GM12891 (cell line): ENCODE measurements around the gene S100A10.

Experiments used
- DNase-seq: peaks from one replicate; pipeline ENCODE4 v3.0.0; 2011; ENCODE audit warnings: low spot score; ENCODE audit not compliant: insufficient read length
- FAIRE-seq: peaks from 2 replicates; lab custom pipeline; 2011; peaks lifted over from hg19 to GRCh38; lab: Jason Lieb, UNC
- PAX5 ChIP-seq: IDR thresholded peaks from 2 replicates; pipeline ENCODE4 v1.6.1; 2011; ENCODE audit warnings: low read length, moderate library complexity, mild to moderate bottlenecking; ENCODE audit not compliant: insufficient read depth, severe bottlenecking
- POLR2A ChIP-seq: IDR thresholded peaks from 2 replicates; pipeline ENCODE4 v1.6.1; 2011; ENCODE audit warnings: low read depth, low read length, control low read depth
- POLR2AphosphoS5 ChIP-seq: IDR thresholded peaks from 2 replicates; pipeline ENCODE4 v1.6.1; 2011; ENCODE audit warnings: low read depth, low read length, control low read depth
- POU2F2 ChIP-seq: IDR thresholded peaks from 2 replicates; pipeline ENCODE4 v1.6.1; 2011; ENCODE audit warnings: low read depth, mild to moderate bottlenecking, control low read depth, low read length, moderate library complexity
- SPI1 ChIP-seq: IDR thresholded peaks from 2 replicates; pipeline ENCODE4 v1.6.1; 2011; ENCODE audit warnings: low read depth, low read length, control low read depth
- TAF1 ChIP-seq: IDR thresholded peaks from 2 replicates; pipeline ENCODE4 v1.6.1; 2011; ENCODE audit warnings: low read depth, low read length, control low read depth

Gene S100A10

DNA sequence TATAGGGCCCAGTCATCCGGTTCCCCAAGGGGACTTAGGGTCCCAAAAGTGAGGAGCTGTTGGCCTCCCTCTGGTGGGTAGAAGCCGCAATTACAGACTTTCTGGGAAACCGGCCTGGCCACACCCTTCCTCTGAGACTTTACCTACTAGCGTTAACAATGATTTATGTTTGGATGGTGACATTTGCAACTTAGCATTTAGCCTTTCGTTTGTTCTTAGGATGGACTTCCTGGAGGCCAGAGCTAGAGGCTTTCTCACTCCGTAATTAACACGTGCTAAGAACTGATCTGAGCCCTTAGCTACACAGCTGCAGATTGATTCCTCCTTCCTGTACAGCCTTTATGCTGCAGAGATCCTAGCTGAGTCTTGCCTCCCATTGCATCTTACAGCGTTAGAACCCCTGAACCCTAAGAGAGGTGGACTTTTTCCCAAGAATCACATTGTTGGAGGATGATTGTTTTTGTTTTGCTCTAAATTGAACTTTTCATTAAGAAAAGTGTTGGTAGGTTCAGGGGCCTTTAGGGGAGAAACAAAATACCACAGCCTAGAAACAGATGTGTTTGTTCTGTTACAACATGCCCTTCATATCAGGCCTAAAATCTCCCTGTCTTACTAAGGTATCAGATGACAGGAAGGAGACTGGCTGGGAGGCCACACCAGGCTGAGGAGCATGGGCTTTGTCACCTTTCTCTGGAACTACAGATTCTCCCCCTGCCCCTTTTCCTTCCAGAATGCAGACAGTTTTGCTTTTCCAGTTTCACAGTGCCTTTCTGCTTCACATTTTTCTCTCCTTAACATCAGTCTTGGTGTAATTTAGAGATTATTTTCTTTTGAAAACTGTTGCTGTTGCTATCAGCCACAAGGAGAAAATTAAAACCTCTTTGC, 41.2 kb upstream of the S100A10 start:
- FAIRE-seq (peak; percentile 76), DNase-seq (no peak)
- TF ChIP-seq POU2F2 (no peak), TAF1 (no peak)

DNA sequence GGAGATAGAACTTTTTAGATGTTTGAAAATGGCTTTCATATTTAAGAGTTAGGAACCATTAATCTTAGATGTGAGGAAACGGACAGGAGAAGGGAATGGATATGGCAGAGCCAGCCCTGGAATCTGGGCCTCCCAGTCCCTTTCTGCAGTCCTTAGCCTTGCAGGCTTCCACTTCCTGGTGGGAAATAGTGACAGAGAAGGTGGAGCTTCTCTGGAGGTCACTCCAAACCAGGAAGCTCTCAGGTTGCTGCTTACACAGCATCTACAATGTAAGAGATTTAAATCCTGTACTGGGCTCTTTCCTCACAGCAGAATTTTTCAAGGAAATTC, 40.6 kb upstream of the S100A10 start:
- FAIRE-seq (no peak), DNase-seq (no peak)

DNA sequence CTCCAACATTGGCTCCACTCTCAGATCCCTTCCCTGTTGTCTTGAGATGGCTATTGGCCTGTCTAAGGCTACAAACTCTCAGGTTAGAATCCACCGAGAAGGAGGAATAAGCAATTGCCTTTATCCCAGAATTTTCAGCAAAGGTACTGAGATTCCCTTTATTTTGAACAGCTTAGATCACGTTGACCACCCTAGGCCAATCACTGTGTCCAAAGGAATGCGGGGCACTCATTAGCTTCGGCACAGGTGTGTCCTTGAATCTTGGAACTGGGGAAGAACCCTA, 36.2 kb upstream of the S100A10 start:
- DNase-seq, result no peak
- FAIRE-seq, result no peak
- no peak for TF ChIP-seq PAX5
- TF ChIP-seq POU2F2, result no peak
- no peak for TF ChIP-seq SPI1
- no peak for TF ChIP-seq POLR2A
- TF ChIP-seq POLR2AphosphoS5, result no peak
- no peak for TF ChIP-seq TAF1

More for the DNA sequence above, 40.6 kb upstream of the S100A10 start:
- TF ChIP-seq SPI1 (no peak), POLR2A (no peak), POLR2AphosphoS5 (no peak), POU2F2 (no peak), TAF1 (no peak), PAX5 (no peak)

DNA sequence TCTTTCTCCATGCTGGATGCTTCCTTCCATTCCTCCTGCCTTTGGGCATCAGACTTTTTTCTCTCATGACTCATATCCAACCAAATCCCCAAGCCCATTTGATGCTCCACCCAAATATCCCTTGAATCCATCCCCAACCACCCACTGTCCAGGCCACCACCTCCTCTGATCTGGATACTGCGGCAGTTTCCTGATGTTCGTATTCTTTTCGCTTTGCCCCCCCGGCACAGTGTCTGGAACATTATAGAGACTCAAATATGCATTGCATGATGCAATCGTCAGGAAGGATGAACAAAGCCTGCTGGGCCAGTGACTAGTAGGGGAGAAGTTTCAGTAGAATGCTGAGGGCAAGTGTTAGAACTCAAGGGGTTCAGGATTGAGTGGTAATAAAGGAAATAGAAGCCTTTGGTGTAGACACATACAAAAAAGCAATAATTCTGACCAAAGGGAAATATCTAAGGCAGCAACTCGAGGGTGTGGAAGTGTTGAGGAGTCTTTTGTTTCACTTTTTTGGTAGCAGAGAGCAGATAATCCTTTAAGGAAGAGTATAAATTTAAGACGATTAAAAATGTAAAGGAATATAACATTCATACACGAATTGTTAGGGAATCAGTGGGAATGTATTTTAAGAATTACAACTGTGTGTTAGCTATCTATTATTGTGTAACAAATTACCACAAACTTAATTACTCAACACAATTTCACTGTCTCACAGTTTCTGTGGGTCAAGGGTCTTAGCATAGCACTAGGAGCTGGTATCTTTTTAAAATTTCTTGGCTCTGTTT, 35.7 kb upstream of the S100A10 start:
- TF ChIP-seq SPI1 (no peak), POLR2A (no peak), TAF1 (no peak), POU2F2 (no peak), POLR2AphosphoS5 (no peak), PAX5 (no peak)
- DNase-seq (no peak), FAIRE-seq (no peak)

DNA sequence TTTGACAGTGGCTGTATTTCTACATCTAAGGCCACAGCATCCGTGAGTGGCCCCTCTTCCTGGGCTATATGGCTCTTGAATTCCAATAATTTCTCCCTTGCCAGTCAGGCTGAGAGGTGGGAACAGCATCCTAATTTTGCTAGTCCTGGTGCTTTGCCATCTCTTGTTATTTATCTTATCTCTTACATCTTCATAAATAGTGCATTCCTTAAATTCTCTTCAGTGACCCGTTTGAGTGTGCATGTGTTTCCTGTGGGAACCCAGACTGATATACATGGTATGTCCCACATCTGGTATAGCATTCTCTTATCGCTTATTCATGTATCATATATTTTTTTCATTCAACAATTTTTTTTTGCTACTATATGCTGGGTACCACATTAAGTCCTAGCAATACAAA, 33.2 kb upstream of the S100A10 start:
- FAIRE-seq, result no peak
- no peak for DNase-seq
- TF ChIP-seq POLR2A (no peak), POU2F2 (no peak)

DNA sequence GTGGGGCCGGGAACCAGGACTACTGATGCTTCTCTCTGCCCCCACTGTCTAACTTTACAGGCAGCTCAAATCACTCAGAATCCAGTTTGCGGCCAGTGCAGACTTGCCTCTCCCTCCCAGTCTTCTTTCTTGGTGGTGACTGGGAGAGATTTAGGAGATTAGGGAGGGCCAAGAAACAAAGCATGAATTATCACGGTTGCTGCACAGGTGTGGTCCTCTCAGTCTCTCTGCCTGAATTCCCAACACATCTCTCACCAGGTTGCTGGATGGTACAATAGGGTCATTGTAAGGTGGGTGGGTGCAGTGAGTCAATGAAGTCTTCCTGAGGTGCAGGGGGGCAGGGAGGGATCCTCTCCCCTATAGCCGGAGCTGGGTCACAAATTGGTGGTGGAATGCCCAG, 30.6 kb upstream of the S100A10 start:
- no peak for FAIRE-seq
- TF ChIP-seq POU2F2 (no peak), POLR2A (no peak), POLR2AphosphoS5 (no peak), SPI1 (no peak), PAX5 (no peak), TAF1 (no peak)
- no peak for DNase-seq

DNA sequence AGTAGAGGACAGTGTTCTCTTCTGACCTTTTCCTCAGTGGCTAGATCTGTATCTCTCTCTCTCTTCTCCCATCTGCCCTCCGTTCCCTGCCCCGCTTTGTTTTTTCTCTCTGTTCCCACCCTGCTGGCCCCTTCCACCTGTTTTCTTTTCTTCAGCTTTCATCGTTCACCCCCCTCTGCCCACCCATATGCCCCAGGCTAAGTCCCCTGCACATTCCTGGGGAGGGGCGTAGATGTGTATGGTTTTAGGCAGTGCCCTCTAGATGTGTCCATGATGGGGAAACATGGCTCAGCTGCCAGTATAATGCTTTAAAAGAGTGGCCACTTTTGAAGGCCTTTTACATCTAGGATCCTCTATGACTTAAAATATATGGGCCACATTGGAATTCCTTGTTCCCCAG, 29.6 kb upstream of the S100A10 start:
- DNase-seq (no peak), FAIRE-seq (no peak)
- TF ChIP-seq SPI1 (no peak), TAF1 (no peak), POU2F2 (no peak), PAX5 (no peak), POLR2A (no peak), POLR2AphosphoS5 (no peak)

DNA sequence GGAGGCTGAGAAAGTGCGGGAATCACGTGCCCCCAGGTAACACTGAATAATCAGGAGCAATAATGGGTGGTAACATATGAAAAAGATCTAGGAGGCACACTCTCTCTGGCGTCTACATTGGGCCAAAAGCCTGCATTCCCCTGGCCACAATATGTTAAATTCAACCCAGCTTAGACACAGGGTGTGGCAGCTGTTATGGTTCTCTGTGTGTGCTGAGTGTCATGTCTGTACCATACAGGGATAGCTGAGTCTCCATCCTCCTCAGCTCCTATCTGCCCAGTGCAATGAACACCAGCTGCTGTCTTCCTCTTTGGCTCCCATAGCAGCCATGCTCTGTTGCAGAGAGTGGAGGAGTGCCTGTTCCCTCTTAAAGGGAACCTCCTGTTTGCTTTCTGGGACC, 28.8 kb upstream of the S100A10 start:
- DNase-seq (no peak), FAIRE-seq (no peak)
- TF ChIP-seq POLR2AphosphoS5, result no peak
- TF ChIP-seq POU2F2, result no peak
- TF ChIP-seq TAF1, result no peak
- no peak for TF ChIP-seq PAX5
- no peak for TF ChIP-seq POLR2A
- TF ChIP-seq SPI1, result no peak

DNA sequence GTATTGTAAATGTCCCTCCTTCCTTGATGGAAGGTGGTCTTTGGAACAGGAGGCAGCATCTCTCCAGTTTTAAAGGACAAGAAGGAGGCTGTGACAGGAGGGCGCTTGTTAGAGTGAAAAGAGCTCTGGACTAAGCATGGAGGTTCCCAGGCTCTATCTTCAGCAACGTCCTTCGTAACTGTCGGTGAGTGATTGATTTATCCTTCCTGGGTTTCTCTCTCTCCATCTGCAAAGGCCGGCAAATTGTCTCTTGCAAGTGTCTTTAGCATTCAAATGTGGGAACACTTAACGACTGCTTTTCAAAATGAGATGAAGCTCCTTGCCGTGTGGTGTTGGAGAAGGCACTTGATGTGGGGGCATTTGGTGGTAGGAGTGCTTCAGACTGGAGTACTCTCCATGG, 27.9 kb upstream of the S100A10 start:
- TF ChIP-seq TAF1 (no peak), POU2F2 (no peak), POLR2A (no peak), PAX5 (no peak), POLR2AphosphoS5 (no peak), SPI1 (no peak)
- FAIRE-seq, result no peak

More for the DNA sequence above, 27.9 kb upstream of the S100A10 start:
- no peak for DNase-seq
